Natural killer cell (primary cell): Measurements from ENCODE around the gene BCOR. TPM values are rescaled to one million over a fixed set of nuclear protein-coding genes. Genes with fewer than 3 reads are reported as not detected.

ENCODE experiments used
- ATAC-seq, 3 donors: fragments of 150-1000 bp in 2 of 3; fragments of 200-7000 bp in 1 of 3; cut with Tn5 transposase; 1 replicate in 1 of 3; 2 replicates in 2 of 3; pipeline ENCODE4 v1.10.0; 2021; ENCODE audit warnings: mild to moderate bottlenecking in 2 of 3, moderate library complexity in 2 of 3
- DNase-seq, 2 donors: peaks; one replicate each; pipeline versions ENCODE4 v3.0.0 to v3.0.0-alpha.2; 2013 to 2021; ENCODE audit warnings: mixed read lengths in 1 of 2
- H3K27ac ChIP-seq: one replicate; pipeline ENCODE4 v1.5.1; 2013; ENCODE audit warnings: mild to moderate bottlenecking, low read length
- H3K27me3 ChIP-seq: one replicate; pipeline ENCODE4 v1.6.1; 2013; ENCODE audit warnings: low read length; ENCODE audit not compliant: control insufficient read depth, insufficient read depth
- H3K36me3 ChIP-seq: one replicate; pipeline ENCODE4 v1.6.1; 2013; ENCODE audit warnings: low read length; ENCODE audit not compliant: control insufficient read depth, insufficient read depth
- H3K4me1 ChIP-seq: one replicate; pipeline ENCODE4 v1.6.1; 2013; ENCODE audit warnings: low read length; ENCODE audit not compliant: control insufficient read depth, insufficient read depth
- H3K4me3 ChIP-seq: one replicate; pipeline ENCODE4 v1.5.1; 2013; ENCODE audit warnings: low read length
- H3K9me3 ChIP-seq: one replicate; pipeline ENCODE4 v1.6.1; 2013; ENCODE audit warnings: low read length; ENCODE audit not compliant: control insufficient read depth, insufficient read depth
- H3K27ac Mint-ChIP-seq, 2 donors: one replicate each; pipeline ENCODE4 v1.8.0; 2022; ENCODE audit warnings: mild to moderate bottlenecking in 2 of 2, mixed read lengths in 2 of 2, moderate library complexity in 1 of 2
- H3K27me3 Mint-ChIP-seq, 2 donors: one replicate each; pipeline ENCODE4 v1.8.0; 2022; ENCODE audit warnings: low read depth in 2 of 2, mixed read lengths in 2 of 2
- H3K36me3 Mint-ChIP-seq: one replicate; pipeline ENCODE4 v1.8.0; 2022; ENCODE audit warnings: mixed read lengths
- H3K4me1 Mint-ChIP-seq, 2 donors: one replicate each; pipeline ENCODE4 v1.8.0; 2022; ENCODE audit warnings: mixed read lengths in 2 of 2
- H3K4me3 Mint-ChIP-seq: one replicate; pipeline ENCODE4 v1.8.0; 2022; ENCODE audit warnings: mild to moderate bottlenecking, moderate library complexity, mixed read lengths
- H3K9me3 Mint-ChIP-seq, 2 donors: one replicate each; pipeline ENCODE4 v1.8.0; 2022; ENCODE audit warnings: mixed read lengths in 2 of 2
- CTCF ChIP-seq: fragments of 200-600 bp; IDR thresholded peaks from one replicate; pipeline ENCODE4 v1.8.0; 2022; ENCODE audit warnings: antibody characterized with exemption
- WGBS: methylation state at CpG from one replicate; pipeline ENCODE4 v1.1.7; 2013; ENCODE audit warnings: missing lambda C conversion rate; ENCODE audit not compliant: insufficient coverage; 5-methylcytosine and 5-hydroxymethylcytosine counted together
- intact Hi-C: fragments of 100-400 bp; cut with micrococcal nuclease; formaldehyde crosslinking; loops from one replicate; pipeline ENCODE4 v1.14.2; 2022
- total RNA-seq, 4 donors: library from RNA; stranded (reverse); fragments of 120-200 nt in 1 of 4; gene quantifications; one replicate each; pipeline versions ENCODE4 v1.2.3 to v1.2.4, GENCODE V29; 2013 to 2022

The BCOR gene
- total RNA-seq, 3 donors from 2014 or later (not counting 1 experiment from before 2014, with no cell fraction given) = 20.0 to 35.2 (median 29.2) TPM

GRCh38 chrX:40085102-40085551 lies 12.6 kb downstream of the BCOR start:
- H3K4me1 ChIP-seq = peaks cover 61% of the 10 kb centered on the region
- H3K9me3 ChIP-seq = no peaks in the 10 kb centered on the region
- H3K27me3 ChIP-seq = no peaks in the 10 kb centered on the region
- Mint-ChIP-seq H3K27ac (no peak overlapping the region), H3K4me1 (peaks cover 31 to 33% of the 10 kb centered on the region in 2 donors), H3K9me3 (no peaks in the 10 kb centered on the region), H3K36me3 (no peaks in the 10 kb centered on the region), H3K27me3 (peaks cover 4 to 35% of the 10 kb centered on the region in 2 donors), H3K4me3 (no peak overlapping the region)
- no peak overlapping the region for H3K27ac ChIP-seq
- intact Hi-C loops = loop anchor here (10.0 kb wide), 1 partner anchor 270 kb away; no protein-coding TSS in a partner anchor
- 95% methylated on average over 13 of the region's 18 CpGs for WGBS
- no peaks in the 10 kb centered on the region for H3K36me3 ChIP-seq
- TF ChIP-seq CTCF = no peak
- DNase-seq (no peak), ATAC-seq (no peak)
- H3K4me3 ChIP-seq = no peak overlapping the region

GRCh38 chrX:40084471-40085101 lies 13.2 kb downstream of the BCOR start:
- H3K9me3 Mint-ChIP-seq = no peaks in the 10 kb centered on the region
- Histone ChIP-seq H3K9me3 (no peaks in the 10 kb centered on the region), H3K4me3 (no peak overlapping the region), H3K27me3 (no peaks in the 10 kb centered on the region), H3K4me1 (peaks cover 56% of the 10 kb centered on the region), H3K36me3 (no peaks in the 10 kb centered on the region), H3K27ac (no peak overlapping the region)
- no peaks in the 10 kb centered on the region for H3K36me3 Mint-ChIP-seq
- peaks cover 30 to 32% of the 10 kb centered on the region in 2 donors for H3K4me1 Mint-ChIP-seq
- peak overlapping the region in 1 of 2 donors; percentile 69 for H3K27ac Mint-ChIP-seq
- peaks cover 4 to 33% of the 10 kb centered on the region in 2 donors for H3K27me3 Mint-ChIP-seq
- no peak for ATAC-seq
- H3K4me3 Mint-ChIP-seq = peak overlapping the region; percentile 73
- no peak for TF ChIP-seq CTCF
- 42% methylated on average over 6 of the region's 11 CpGs for WGBS
- peak in 1 of 2 donors; percentile 27 for DNase-seq
- intact Hi-C loops = loop anchor here (10.0 kb wide), 1 partner anchor 270 kb away; no protein-coding TSS in a partner anchor

- no peak overlapping the region for H3K27ac ChIP-seq
- 18% methylated on average over 21 of the region's 26 CpGs for WGBS
- Mint-ChIP-seq H3K4me1 (peaks cover 25% of the 10 kb centered on the region in 2 donors), H3K4me3 (peak overlapping the region; percentile 73), H3K27me3 (peaks cover 4 to 27% of the 10 kb centered on the region in 2 donors), H3K27ac (peak overlapping the region in 1 of 2 donors; percentile 69), H3K9me3 (no peaks in the 10 kb centered on the region), H3K36me3 (no peaks in the 10 kb centered on the region)
- DNase-seq = no peak
- H3K36me3 ChIP-seq = no peaks in the 10 kb centered on the region
- H3K4me1 ChIP-seq = peaks cover 51% of the 10 kb centered on the region
- TF ChIP-seq CTCF = no peak
- H3K9me3 ChIP-seq = no peaks in the 10 kb centered on the region
- H3K4me3 ChIP-seq = peak overlapping the region; percentile 22
- H3K27me3 ChIP-seq = no peaks in the 10 kb centered on the region
- ATAC-seq = peak in 1 of 3 donors; percentile 14
- intact Hi-C loops = loop anchor here (10.0 kb wide), 1 partner anchor 269 kb away; no protein-coding TSS in a partner anchor
Measured at GRCh38 chrX:40083979-40084359, 13.8 kb downstream of the BCOR start.
